Stomach (tissue), 9 donors: ENCODE results near the gene RTCA. TPM values are rescaled to one million over a fixed set of nuclear protein-coding genes. Genes with fewer than 3 reads are reported as not detected.
"Not testable (repeated sequence)": the region's sequence is repeated elsewhere in the genome, so short reads cannot be mapped to it uniquely, and the experiment has no call there.

Source experiments
- DNase-seq, 2 donors: peaks; one replicate each; pipeline versions ENCODE4 v3.0.0 to v3.0.0-alpha.2; 2013 to 2019
- H3K27ac ChIP-seq, 5 donors: fragments of 200-600 bp in 4 of 5; sonication (generic) in 4 of 5; one replicate each; pipeline ENCODE4 v1.5.1; 2013 to 2019; ENCODE audit warnings: mild to moderate bottlenecking in 1 of 5, moderate library complexity in 1 of 5
- H3K27me3 ChIP-seq, 3 donors: fragments of 200-600 bp; sonication (generic); one replicate each; pipeline ENCODE4 v1.5.1; 2017 to 2019; ENCODE audit warnings: mixed run types in 1 of 3
- H3K36me3 ChIP-seq, 4 donors: fragments of 200-600 bp; sonication (generic); 1 replicate in 3 of 4; 2 replicates in 1 of 4; pipeline ENCODE4 v1.5.1; 2016 to 2019
- H3K4me1 ChIP-seq, 4 donors: fragments of 200-600 bp; sonication (generic); one replicate each; pipeline ENCODE4 v1.5.1; 2016 to 2019
- H3K4me3 ChIP-seq, 4 donors: fragments of 200-600 bp; sonication (generic) in 3 of 4; one replicate each; pipeline ENCODE4 v1.5.1; 2016 to 2019; ENCODE audit warnings: mild to moderate bottlenecking in 1 of 4
- H3K9me3 ChIP-seq, 4 donors: fragments of 200-600 bp; sonication (generic); one replicate each; pipeline ENCODE4 v1.5.1; 2016 to 2019
- EP300 ChIP-seq: sonication (generic); formaldehyde crosslinking; IDR thresholded peaks from one replicate; pipeline ENCODE4 v1.6.1; 2017; ENCODE audit warnings: antibody characterized with exemption
- POLR2A ChIP-seq, 4 donors: fragments of 450-650 bp; IDR thresholded peaks; one replicate each; pipeline ENCODE4 v1.6.1; 2016; ENCODE audit warnings: antibody characterized with exemption in 4 of 4, control low read depth in 2 of 4, mild to moderate bottlenecking in 1 of 4, moderate library complexity in 1 of 4
- POLR2AphosphoS5 ChIP-seq, 3 donors: sonication (generic); formaldehyde crosslinking; IDR thresholded peaks; one replicate each; pipeline ENCODE4 v1.6.1; 2016; ENCODE audit warnings: antibody characterized with exemption in 3 of 3
- WGBS, 5 donors: extraction: QIAGEN DNeasy Blood & Tissue Kit in 3 of 5; methylation state at CpG; one replicate each; pipeline versions ENCODE4 v1.1.5 to v1.1.7; 2013 to 2018; 5-methylcytosine and 5-hydroxymethylcytosine counted together
- intact Hi-C: fragments of 100-400 bp; cut with DNase I; formaldehyde crosslinking; loops from one replicate; pipeline ENCODE4 v1.15.1; 2023; ENCODE audit warnings: low total_unique reads
- polyA plus RNA-seq, 3 donors: library from polyadenylated mRNA; stranded (reverse); fragments of 200-250 nt; gene quantifications; one replicate each; pipeline ENCODE4 v1.2.3, GENCODE V29; 2013
- small RNA-seq, 4 donors: library from RNA; depleted of rRNA; stranded (forward); fragments of <200 nt; gene quantifications; one replicate each; pipeline ENCODE3, GENCODE V24; 2016
- total RNA-seq, 5 donors: library from RNA; depleted of rRNA; stranded (reverse); fragments of >200 nt; gene quantifications; one replicate each; pipeline versions ENCODE4 v1.1.0 to v1.2.3, GENCODE V29; 2014 to 2016
- TF ChIP-seq, protein P1 (sequence below), 7 experiments: fragments of 450-650 bp in 4 of 7; fragments of 200-600 bp in 3 of 7; sonication (generic) in 3 of 7; IDR thresholded peaks; one replicate each; pipeline ENCODE4 v1.5.1; 2016 to 2019; ENCODE audit warnings: antibody characterized with exemption in 7 of 7, control low read depth in 2 of 7, mild to moderate bottlenecking in 1 of 7
- donor health status: healthy with polysubstance abuse.
- donor health status: Bipolar disorder and iron deficiency.
- donor health status: healthy.

Gene RTCA
- total and polyA plus RNA-seq, 8 donors = 16.5 to 51.9 (median 22.3) TPM

DNA sequence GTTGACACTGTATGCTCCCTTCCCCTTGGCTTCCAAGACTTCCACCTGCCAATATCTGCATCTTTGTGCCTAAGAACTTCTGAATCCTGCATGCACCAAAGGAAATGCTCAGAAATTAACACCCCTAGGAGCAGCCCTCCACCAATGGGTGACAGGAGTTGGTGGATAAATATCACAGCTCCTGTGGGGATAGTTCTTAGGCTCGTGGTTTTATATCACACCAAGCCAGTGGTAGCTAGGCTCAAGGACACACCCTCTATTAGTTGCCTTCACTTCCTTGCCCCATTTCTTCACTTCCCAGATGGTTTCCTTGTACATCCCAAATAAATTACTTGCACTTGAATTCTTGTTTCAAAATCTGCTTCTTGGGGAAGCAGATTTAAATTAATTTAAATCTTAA, 69.4 kb downstream of the RTCA start:
- Histone ChIP-seq H3K27me3 (no peaks in the 10 kb centered on the region), H3K27ac (no peak overlapping the region), H3K4me1 (no peaks in the 10 kb centered on the region), H3K4me3 (no peak overlapping the region), H3K36me3 (no peaks in the 10 kb centered on the region), H3K9me3 (no peaks in the 10 kb centered on the region)
- 44 to 65% (median 45%) methylated on average over 1 of the region's 1 CpG for whole genome bisulfite sequencing, 5 donors
- no peak for DNase-seq
- intact Hi-C loops = no loop called here
- TF ChIP-seq EP300 = no peak
- TF ChIP-seq POLR2AphosphoS5 (IDR thresholded peaks at IDR 0.05) = no peak
- TF ChIP-seq POLR2A (IDR thresholded peaks at IDR 0.05) = no peak
- TF ChIP-seq, protein P1, sequence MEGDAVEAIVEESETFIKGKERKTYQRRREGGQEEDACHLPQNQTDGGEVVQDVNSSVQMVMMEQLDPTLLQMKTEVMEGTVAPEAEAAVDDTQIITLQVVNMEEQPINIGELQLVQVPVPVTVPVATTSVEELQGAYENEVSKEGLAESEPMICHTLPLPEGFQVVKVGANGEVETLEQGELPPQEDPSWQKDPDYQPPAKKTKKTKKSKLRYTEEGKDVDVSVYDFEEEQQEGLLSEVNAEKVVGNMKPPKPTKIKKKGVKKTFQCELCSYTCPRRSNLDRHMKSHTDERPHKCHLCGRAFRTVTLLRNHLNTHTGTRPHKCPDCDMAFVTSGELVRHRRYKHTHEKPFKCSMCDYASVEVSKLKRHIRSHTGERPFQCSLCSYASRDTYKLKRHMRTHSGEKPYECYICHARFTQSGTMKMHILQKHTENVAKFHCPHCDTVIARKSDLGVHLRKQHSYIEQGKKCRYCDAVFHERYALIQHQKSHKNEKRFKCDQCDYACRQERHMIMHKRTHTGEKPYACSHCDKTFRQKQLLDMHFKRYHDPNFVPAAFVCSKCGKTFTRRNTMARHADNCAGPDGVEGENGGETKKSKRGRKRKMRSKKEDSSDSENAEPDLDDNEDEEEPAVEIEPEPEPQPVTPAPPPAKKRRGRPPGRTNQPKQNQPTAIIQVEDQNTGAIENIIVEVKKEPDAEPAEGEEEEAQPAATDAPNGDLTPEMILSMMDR (IDR thresholded peaks at IDR 0.05) = no peak

DNA sequence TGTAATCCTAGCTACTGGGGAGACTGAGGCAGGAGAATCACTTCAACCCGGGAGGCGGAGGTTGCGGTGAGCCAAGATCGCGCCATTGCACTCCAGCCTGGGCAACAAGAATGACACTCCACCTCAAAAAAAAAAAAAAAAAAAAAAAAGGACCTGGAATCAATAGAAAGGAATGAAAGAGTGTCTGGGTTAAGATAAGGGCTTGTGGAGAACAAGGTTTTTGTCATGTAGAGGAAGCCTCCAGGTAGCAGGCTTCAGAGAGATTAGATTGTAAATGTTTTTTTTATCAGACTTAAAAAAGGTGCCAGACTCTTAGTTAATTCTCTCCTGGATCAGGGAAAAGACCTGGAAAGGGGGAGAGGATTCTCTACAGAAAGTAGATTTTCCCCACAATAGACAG, 71.9 kb downstream of the RTCA start:
- H3K27ac ChIP-seq, intact Hi-C loops, H3K4me3 ChIP-seq, DNase-seq, H3K36me3 ChIP-seq, H3K27me3 ChIP-seq, H3K9me3 ChIP-seq, H3K4me1 ChIP-seq: not testable (repeated sequence)
- 86 to 94% (median 92%) methylated on average over 3 to 5 of the region's 5 CpGs for WGBS, 5 donors

DNA sequence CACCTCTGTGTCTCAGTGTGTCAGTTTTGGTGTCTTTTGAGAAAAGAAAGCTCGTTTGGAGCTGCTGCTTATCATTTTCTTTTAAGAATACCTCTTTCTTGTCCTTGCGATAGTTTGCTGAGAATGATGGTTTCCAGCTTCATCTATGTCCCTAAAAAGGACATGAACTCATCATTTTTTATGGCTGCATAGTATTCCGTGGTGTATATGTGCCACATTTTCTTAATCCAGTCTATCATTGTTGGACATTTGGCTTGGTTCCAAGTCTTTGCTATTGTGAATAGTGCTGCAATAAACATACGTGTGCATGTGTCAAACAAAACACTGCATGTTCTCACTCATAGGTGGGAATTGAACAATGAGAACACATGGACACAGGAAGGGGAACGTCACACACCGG, 73.7 kb downstream of the RTCA start:
- WGBS, 5 donors = 82 to 91% (median 85%) methylated on average over 5 to 6 of the region's 6 CpGs
- H3K27ac ChIP-seq, H3K27me3 ChIP-seq, H3K4me1 ChIP-seq, H3K4me3 ChIP-seq, H3K9me3 ChIP-seq, H3K36me3 ChIP-seq, DNase-seq, intact Hi-C loops: not testable (repeated sequence)

DNA sequence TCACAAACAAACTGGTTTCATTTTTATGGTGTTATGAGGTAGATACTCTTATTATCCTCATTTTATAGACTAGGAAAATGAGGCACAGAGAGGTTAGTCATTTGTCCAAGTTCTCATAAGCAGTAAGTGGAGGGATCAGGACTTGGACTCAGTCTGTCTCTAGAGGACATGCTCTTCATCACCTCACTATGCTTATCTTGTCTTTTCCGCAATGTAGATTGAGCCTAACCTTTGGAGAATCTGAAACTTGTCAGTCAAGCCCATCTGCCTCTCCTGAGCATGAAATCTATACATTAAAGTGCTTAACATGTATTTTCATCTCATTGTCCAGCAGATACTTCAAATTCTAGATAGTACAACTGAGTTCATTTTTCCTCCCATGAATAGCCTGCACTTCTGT, 74.5 kb downstream of the RTCA start:
- no peaks in the 10 kb centered on the region for H3K27me3 ChIP-seq
- no peaks in the 10 kb centered on the region for H3K9me3 ChIP-seq
- DNase-seq = no peak
- no peak overlapping the region for H3K27ac ChIP-seq
- H3K36me3 ChIP-seq = no peaks in the 10 kb centered on the region
- 91 to 96% (median 92%) methylated on average over 1 of the region's 1 CpG for WGBS, 5 donors
- H3K4me3 ChIP-seq = no peak overlapping the region
- intact Hi-C loops = no loop called here
- TF ChIP-seq POLR2AphosphoS5 (IDR thresholded peaks at IDR 0.05) (no peak), POLR2A (IDR thresholded peaks at IDR 0.05) (no peak), EP300 (no peak)
- TF ChIP-seq, protein P1 (IDR thresholded peaks at IDR 0.05) = no peak
- no peaks in the 10 kb centered on the region for H3K4me1 ChIP-seq

DNA sequence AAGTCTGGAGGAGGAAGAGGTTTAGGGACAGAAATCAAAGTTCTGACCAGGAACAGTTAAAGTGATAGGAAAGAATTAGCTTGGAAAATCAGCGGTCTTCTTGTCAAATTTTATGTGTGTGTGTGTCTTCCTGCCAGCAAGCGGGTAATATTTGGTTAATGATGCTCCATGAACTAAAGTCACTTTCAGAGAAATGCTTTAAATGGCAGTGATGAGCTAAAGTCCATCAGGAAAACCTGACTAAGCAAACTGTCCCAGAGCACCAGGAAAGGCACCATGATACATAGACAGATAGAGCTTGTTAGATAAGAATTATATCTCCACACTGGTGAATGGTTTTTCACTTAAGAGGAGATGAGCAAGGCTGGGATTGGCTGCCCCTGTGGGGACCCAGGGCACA, 76.3 kb downstream of the RTCA start:
- no peaks in the 10 kb centered on the region for H3K27me3 ChIP-seq
- H3K27ac ChIP-seq = no peak overlapping the region
- no peaks in the 10 kb centered on the region for H3K4me1 ChIP-seq
- no peak overlapping the region for H3K4me3 ChIP-seq
- H3K9me3 ChIP-seq = no peaks in the 10 kb centered on the region
- TF ChIP-seq POLR2AphosphoS5 (IDR thresholded peaks at IDR 0.05) (no peak), POLR2A (IDR thresholded peaks at IDR 0.05) (no peak), EP300 (no peak)
- TF ChIP-seq, protein P1 (IDR thresholded peaks at IDR 0.05) = no peak
- 84 to 95% (median 94%) methylated on average over 2 of the region's 2 CpGs for WGBS, 5 donors
- intact Hi-C loops = no loop called here
- DNase-seq = no peak
- H3K36me3 ChIP-seq = no peaks in the 10 kb centered on the region

Small RNA genes within 50 kb of the gene (small RNA-seq; reads per million reads assigned to genes)
- gene AL445928.1 (0 reads per million in 4 donors), gene MIR553 (0 reads per million in 4 donors)

Other genes with a start within 250 kb of the RTCA start
- 1 to 10 TPM; 2.3 to 6.1 (median 4.7) TPM for gene SASS6, start 133.3 kb upstream of the RTCA start, total RNA-seq
- 1 to 10 TPM in 2 of 3 donors, under 1 TPM in 1; 0.87 to 2.0 (median 1.7) TPM for gene SASS6, start 133.3 kb upstream of the RTCA start, polyA plus RNA-seq
- gene TRMT13, start 133.1 kb upstream of the RTCA start, total RNA-seq = 10 to 100 TPM in 2 of 5 donors, 1 to 10 TPM in 3; 2.7 to 42.0 (median 5.5) TPM
- gene TRMT13, start 133.1 kb upstream of the RTCA start, polyA plus RNA-seq = 10 to 100 TPM in 1 of 3 donors, 1 to 10 TPM in 2; 5.1 to 11.5 (median 6.0) TPM
- 1 to 10 TPM in 2 of 5 donors, under 1 TPM in 1, not detected in 2; 0.45 to 2.9 (median 2.3) TPM for gene LRRC39, start 88.0 kb upstream of the RTCA start, total RNA-seq
- gene LRRC39, start 88.0 kb upstream of the RTCA start, polyA plus RNA-seq = under 1 TPM in 2 of 3 donors, not detected in 1; 0.62 to 0.98 TPM
- gene DBT, start 16.4 kb upstream of the RTCA start, total RNA-seq = 10 to 100 TPM in 2 of 5 donors, 1 to 10 TPM in 2, under 1 TPM in 1; 0.87 to 22.3 (median 7.7) TPM
- 1 to 10 TPM; 4.5 to 6.1 (median 5.8) TPM for gene DBT, start 16.4 kb upstream of the RTCA start, polyA plus RNA-seq
- gene CDC14A, start 86.3 kb downstream of the RTCA start, total RNA-seq = 10 to 100 TPM in 4 of 5 donors, 1 to 10 TPM in 1; 9.4 to 31.0 (median 27.2) TPM
- gene CDC14A, start 86.3 kb downstream of the RTCA start, polyA plus RNA-seq = 1 to 10 TPM; 2.1 to 6.0 (median 3.7) TPM